Measurements from ENCODE around the gene XPNPEP3.
A peak's percentile ranks its signal among the peaks of the same experiment; 100 is the strongest.
"Not testable (repeated sequence)": the region's sequence is repeated elsewhere in the genome, so short reads cannot be mapped to it uniquely, and the experiment has no call there.

XPNPEP3 gene

DNA sequence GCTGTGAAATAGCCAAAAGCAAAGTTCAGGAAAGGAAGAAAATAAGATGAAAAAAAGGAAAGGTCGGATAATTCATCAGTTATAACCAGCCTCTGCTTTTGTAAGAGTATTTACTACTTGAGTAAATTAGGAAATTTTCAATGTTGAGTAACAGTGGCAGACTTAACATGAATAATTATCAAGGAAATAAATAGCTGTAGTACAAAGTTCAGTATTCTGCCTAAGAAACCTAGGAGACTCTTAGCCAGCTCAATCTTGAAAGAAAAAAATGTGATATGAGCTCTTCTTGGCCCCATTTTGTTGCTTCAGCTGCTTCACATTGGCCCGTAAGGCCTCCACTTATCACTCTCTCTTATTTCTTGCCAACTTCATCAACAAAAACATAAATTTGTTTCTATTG lies 22.0 kb downstream of the XPNPEP3 start:
- no peaks in the 10 kb centered on the region for H3K9me3 Mint-ChIP-seq
- peaks cover 7% of the 10 kb centered on the region for H3K36me3 Mint-ChIP-seq (ENCODE audit: low read depth)
- H3K4me3 Mint-ChIP-seq: no peak overlapping the region
- H3K4me1 Mint-ChIP-seq (ENCODE audit: low read depth): no peaks in the 10 kb centered on the region
- H3K27me3 Mint-ChIP-seq (ENCODE audit: low read depth): no peaks in the 10 kb centered on the region
- H3K27ac Mint-ChIP-seq: no peak overlapping the region

- H3K4me3 Mint-ChIP-seq: no peak overlapping the region
- H3K27ac Mint-ChIP-seq: no peak overlapping the region
- peaks cover 15% of the 10 kb centered on the region for H3K36me3 Mint-ChIP-seq (ENCODE audit: low read depth)
- H3K4me1 Mint-ChIP-seq (ENCODE audit: low read depth): peaks cover 6% of the 10 kb centered on the region
- no peaks in the 10 kb centered on the region for H3K27me3 Mint-ChIP-seq (ENCODE audit: low read depth)
- no peaks in the 10 kb centered on the region for H3K9me3 Mint-ChIP-seq
Observed at GRCh38 chr22:40889116-40889515, 32.2 kb downstream of the XPNPEP3 start.

DNA sequence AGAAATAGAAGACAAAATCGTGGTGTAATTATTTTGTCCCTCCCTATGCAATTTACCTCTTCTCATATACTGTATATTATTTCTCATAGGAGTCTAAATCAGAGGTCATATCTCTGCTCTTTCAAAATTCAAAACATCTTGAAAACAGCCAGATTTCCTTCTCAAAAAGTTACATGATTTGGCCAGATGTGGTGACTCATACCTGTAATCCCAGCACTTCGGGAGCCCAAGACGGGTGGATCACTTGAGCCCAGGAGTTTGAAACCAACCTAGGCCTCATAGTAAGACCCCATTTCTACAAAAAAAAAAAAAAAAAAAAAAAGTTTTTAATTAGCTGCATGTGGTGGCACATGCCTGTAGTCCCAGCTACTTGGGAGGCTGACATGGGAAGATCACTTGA lies 33.9 kb downstream of the XPNPEP3 start:
- H3K27me3 Mint-ChIP-seq (ENCODE audit: low read depth): no peaks in the 10 kb centered on the region
- no peak overlapping the region for H3K4me3 Mint-ChIP-seq
- H3K27ac Mint-ChIP-seq: no peak overlapping the region
- H3K36me3 Mint-ChIP-seq (ENCODE audit: low read depth): peaks cover 15% of the 10 kb centered on the region
- peaks cover 6% of the 10 kb centered on the region for H3K4me1 Mint-ChIP-seq (ENCODE audit: low read depth)
- no peaks in the 10 kb centered on the region for H3K9me3 Mint-ChIP-seq

GRCh38 chr22:40894417-40894816 lies 37.5 kb downstream of the XPNPEP3 start:
- no peak overlapping the region for H3K27ac Mint-ChIP-seq
- H3K36me3 Mint-ChIP-seq (ENCODE audit: low read depth): peaks cover 2% of the 10 kb centered on the region
- H3K4me3 Mint-ChIP-seq: no peak overlapping the region
- H3K27me3 Mint-ChIP-seq (ENCODE audit: low read depth): no peaks in the 10 kb centered on the region
- peaks cover 7% of the 10 kb centered on the region for H3K4me1 Mint-ChIP-seq (ENCODE audit: low read depth)
- H3K9me3 Mint-ChIP-seq: no peaks in the 10 kb centered on the region

DNA sequence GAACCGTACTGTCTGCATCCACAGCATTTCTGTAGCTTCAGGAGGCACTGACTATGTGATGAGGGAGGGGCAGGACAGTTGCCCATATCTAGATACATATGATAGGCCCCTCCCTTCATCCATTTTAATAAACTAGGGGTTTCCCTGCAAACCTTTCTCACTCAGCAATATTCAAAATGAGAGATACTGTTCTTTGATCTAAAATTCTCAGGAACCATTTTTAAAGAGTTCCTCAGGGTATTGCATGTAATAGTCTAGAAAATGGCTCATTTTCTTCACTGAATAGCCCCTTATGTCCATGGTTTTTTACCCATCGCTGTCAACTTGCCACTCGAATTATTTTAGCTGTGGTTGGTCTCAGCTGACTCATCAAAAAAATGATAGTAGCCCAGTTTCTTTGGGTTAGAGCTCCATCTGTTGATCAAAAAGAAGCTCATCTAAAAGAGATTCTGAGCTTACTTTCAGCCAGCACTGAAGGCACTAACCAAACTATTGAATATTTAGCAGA lies 42.0 kb downstream of the XPNPEP3 start:
- Mint-ChIP-seq H3K4me1 (ENCODE audit: low read depth) (peaks cover 8% of the 10 kb centered on the region), H3K9me3 (no peaks in the 10 kb centered on the region), H3K4me3 (no peak overlapping the region), H3K27ac (peak overlapping the region; percentile 36), H3K36me3 (ENCODE audit: low read depth) (peaks cover 2% of the 10 kb centered on the region), H3K27me3 (ENCODE audit: low read depth) (no peaks in the 10 kb centered on the region)

GRCh38 chr22:40904101-40904500 lies 47.2 kb downstream of the XPNPEP3 start:
- Mint-ChIP-seq H3K36me3 (ENCODE audit: low read depth) (no peaks in the 10 kb centered on the region), H3K4me3 (no peak overlapping the region), H3K4me1 (ENCODE audit: low read depth) (peaks cover 4% of the 10 kb centered on the region), H3K27ac (no peak overlapping the region), H3K9me3 (no peaks in the 10 kb centered on the region), H3K27me3 (ENCODE audit: low read depth) (no peaks in the 10 kb centered on the region)

GRCh38 chr22:40908895-40909294 lies 51.9 kb downstream of the XPNPEP3 start:
- Mint-ChIP-seq H3K36me3 (ENCODE audit: low read depth) (no peaks in the 10 kb centered on the region), H3K27ac (no peak overlapping the region), H3K27me3 (ENCODE audit: low read depth) (no peaks in the 10 kb centered on the region), H3K9me3 (no peaks in the 10 kb centered on the region), H3K4me1 (ENCODE audit: low read depth) (peaks cover under 1% of the 10 kb centered on the region), H3K4me3 (no peak overlapping the region)

- Mint-ChIP-seq H3K4me3 (no peak overlapping the region), H3K9me3 (no peaks in the 10 kb centered on the region), H3K27me3 (ENCODE audit: low read depth) (no peaks in the 10 kb centered on the region), H3K36me3 (ENCODE audit: low read depth) (peaks cover 2% of the 10 kb centered on the region), H3K4me1 (ENCODE audit: low read depth) (no peaks in the 10 kb centered on the region), H3K27ac (no peak overlapping the region)
Observed at GRCh38 chr22:40911772-40912171, 54.8 kb downstream of the XPNPEP3 start.

DNA sequence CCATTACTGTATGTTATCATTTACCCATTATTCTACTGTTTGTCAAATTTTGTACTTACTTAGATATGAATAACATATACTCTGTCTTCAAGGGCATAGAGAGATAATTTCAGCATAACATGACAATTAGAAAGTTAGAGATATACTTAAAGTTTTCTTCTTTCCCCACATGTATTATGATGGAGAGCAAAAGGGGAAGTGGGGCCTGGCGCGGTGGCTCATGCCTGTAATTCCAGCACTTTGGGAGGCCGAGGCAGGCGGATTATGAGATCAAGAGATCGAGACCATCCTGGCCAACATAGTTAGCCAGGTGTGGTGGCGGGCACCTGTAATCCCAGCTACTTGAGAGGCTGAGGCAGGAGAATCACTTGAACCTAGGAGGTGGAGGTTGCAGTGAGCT lies 56.0 kb downstream of the XPNPEP3 start:
- not testable (repeated sequence) for H3K27ac Mint-ChIP-seq; H3K36me3 Mint-ChIP-seq (ENCODE audit: low read depth); H3K9me3 Mint-ChIP-seq; H3K4me1 Mint-ChIP-seq (ENCODE audit: low read depth); H3K27me3 Mint-ChIP-seq (ENCODE audit: low read depth); H3K4me3 Mint-ChIP-seq

GRCh38 chr22:40919446-40919845 lies 62.5 kb downstream of the XPNPEP3 start:
- H3K4me3 Mint-ChIP-seq: no peak overlapping the region

GRCh38 chr22:40920526-40920925 lies 63.6 kb downstream of the XPNPEP3 start:
- Mint-ChIP-seq H3K4me1 (ENCODE audit: low read depth) (peaks cover 4% of the 10 kb centered on the region), H3K27ac (no peak overlapping the region), H3K36me3 (ENCODE audit: low read depth) (peaks cover 8% of the 10 kb centered on the region), H3K4me3 (no peak overlapping the region), H3K27me3 (ENCODE audit: low read depth) (no peaks in the 10 kb centered on the region), H3K9me3 (no peaks in the 10 kb centered on the region)

More at GRCh38 chr22:40919446-40919845, 62.5 kb downstream of the XPNPEP3 start:
- Mint-ChIP-seq H3K27me3 (ENCODE audit: low read depth) (no peaks in the 10 kb centered on the region), H3K4me1 (ENCODE audit: low read depth) (peaks cover 4% of the 10 kb centered on the region), H3K27ac (no peak overlapping the region), H3K9me3 (no peaks in the 10 kb centered on the region), H3K36me3 (ENCODE audit: low read depth) (peaks cover 8% of the 10 kb centered on the region)

DNA sequence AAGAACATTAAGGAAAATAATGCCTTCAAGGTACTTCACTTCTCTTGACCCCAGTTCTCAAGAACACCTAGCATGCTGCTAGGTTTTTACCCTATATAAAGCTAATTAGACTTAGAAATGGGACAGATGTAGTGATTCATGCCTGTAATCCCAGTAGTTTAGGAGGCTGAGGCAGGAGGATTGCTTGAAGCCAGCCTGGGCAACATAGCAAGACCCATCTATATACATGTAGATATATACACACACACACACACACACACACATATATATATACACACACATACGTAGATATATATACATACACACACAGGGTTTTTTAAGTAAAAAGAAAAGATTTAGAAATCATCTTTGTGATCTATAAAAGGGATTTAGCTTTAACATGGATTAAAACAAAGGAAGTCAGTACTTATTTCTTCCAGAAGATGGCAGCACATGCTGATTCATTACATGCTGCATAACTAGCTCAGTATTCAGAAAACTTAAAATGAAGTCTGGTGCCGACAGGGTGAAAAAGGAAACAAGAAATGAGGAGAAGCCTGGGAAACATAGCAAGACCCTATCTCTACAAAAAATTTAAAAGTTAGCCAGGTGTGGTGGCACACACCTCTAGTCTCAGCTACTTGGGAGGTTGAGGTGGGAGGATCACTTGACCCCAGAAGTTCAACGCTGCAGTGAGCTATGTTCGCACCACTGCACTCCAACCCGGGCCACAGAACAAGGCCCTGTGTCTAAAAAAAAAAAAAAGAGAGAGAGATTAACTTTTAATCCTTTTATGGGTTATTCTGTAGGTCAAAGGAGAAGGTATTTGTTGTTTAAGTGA lies 65.7 kb downstream of the XPNPEP3 start:
- Mint-ChIP-seq H3K27ac (peak overlapping the region; percentile 74), H3K4me3 (peak overlapping the region; percentile 18)

GRCh38 chr22:40928657-40929056 lies 71.7 kb downstream of the XPNPEP3 start:
- peaks cover 4% of the 10 kb centered on the region for H3K36me3 Mint-ChIP-seq (ENCODE audit: low read depth)
- H3K27ac Mint-ChIP-seq: no peak overlapping the region
- no peaks in the 10 kb centered on the region for H3K9me3 Mint-ChIP-seq
- no peak overlapping the region for H3K4me3 Mint-ChIP-seq
- no peaks in the 10 kb centered on the region for H3K27me3 Mint-ChIP-seq (ENCODE audit: low read depth)
- H3K4me1 Mint-ChIP-seq (ENCODE audit: low read depth): no peaks in the 10 kb centered on the region

More for the DNA sequence above, 65.7 kb downstream of the XPNPEP3 start:
- Mint-ChIP-seq H3K36me3 (ENCODE audit: low read depth) (peaks cover 6% of the 10 kb centered on the region), H3K4me1 (ENCODE audit: low read depth) (peaks cover 4% of the 10 kb centered on the region), H3K27me3 (ENCODE audit: low read depth) (no peaks in the 10 kb centered on the region), H3K9me3 (no peaks in the 10 kb centered on the region)

DNA sequence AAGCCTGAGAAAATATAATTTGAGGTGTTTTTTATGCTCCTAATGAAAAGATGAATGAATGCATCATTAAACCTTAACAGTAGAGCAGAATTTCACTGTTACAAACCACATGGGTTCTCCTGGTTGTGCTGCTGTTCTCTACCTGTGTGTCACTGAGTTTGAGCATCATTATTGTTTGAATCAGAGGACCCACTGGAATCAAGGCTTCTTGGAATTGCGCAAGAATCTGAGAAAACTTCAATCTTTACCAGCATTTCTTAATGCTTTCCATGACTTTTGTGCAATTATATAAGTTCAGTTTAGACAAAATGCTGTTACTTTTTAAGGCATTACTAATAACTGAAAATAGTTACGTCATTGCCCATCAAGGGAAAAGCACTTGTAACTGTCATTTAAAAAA lies 75.4 kb downstream of the XPNPEP3 start:
- H3K4me1 Mint-ChIP-seq (ENCODE audit: low read depth): no peaks in the 10 kb centered on the region
- no peak overlapping the region for H3K4me3 Mint-ChIP-seq
- no peaks in the 10 kb centered on the region for H3K27me3 Mint-ChIP-seq (ENCODE audit: low read depth)
- no peaks in the 10 kb centered on the region for H3K9me3 Mint-ChIP-seq
- H3K36me3 Mint-ChIP-seq (ENCODE audit: low read depth): peaks cover 2% of the 10 kb centered on the region
- no peak overlapping the region for H3K27ac Mint-ChIP-seq

- H3K9me3 Mint-ChIP-seq: no peaks in the 10 kb centered on the region
- no peak overlapping the region for H3K27ac Mint-ChIP-seq
- H3K4me1 Mint-ChIP-seq (ENCODE audit: low read depth): peaks cover 4% of the 10 kb centered on the region
- no peak overlapping the region for H3K4me3 Mint-ChIP-seq
- no peaks in the 10 kb centered on the region for H3K36me3 Mint-ChIP-seq (ENCODE audit: low read depth)
- no peaks in the 10 kb centered on the region for H3K27me3 Mint-ChIP-seq (ENCODE audit: low read depth)
Observed at GRCh38 chr22:40939202-40939601, 82.3 kb downstream of the XPNPEP3 start.

Measured in T-helper 1 cell treated with Interleukin-12 subunit alpha and Interleukin-12 subunit beta and Interleukin-4 antibody, amounts not matched to agents 30 μg/mL and 1 μg/mL, for 36 hours (primary cell).